GM23248 (cell line): ENCODE measurements around the gene PPP2R3B. TPM values are rescaled to one million over a fixed set of nuclear protein-coding genes. Genes with fewer than 3 reads are reported as not detected.
A peak's percentile ranks its signal among the peaks of the same experiment; 100 is the strongest.

Source experiments
- DNase-seq: peaks from one replicate; pipeline ENCODE4 v3.0.0-alpha.2; 2015
- H2AFZ ChIP-seq: fragments of 200-600 bp; sonication (generic); 2 replicates; pipeline ENCODE4 v1.6.1; 2016; ENCODE audit warnings: antibody characterized with exemption
- H3F3A ChIP-seq: fragments of 200-600 bp; sonication (generic); 2 replicates; pipeline ENCODE4 v1.6.1; 2016; ENCODE audit warnings: mild to moderate bottlenecking, antibody characterized with exemption, mixed run types; ENCODE audit not compliant: insufficient read depth
- H3K27ac ChIP-seq: fragments of 200-600 bp; sonication (generic); 2 replicates; pipeline ENCODE4 v1.5.1; 2016; ENCODE audit warnings: mild to moderate bottlenecking
- H3K27me3 ChIP-seq: fragments of 200-600 bp; sonication (generic); replicated peaks from 2 replicates; pipeline ENCODE4 v1.6.1; 2016; ENCODE audit warnings: mild to moderate bottlenecking; ENCODE audit not compliant: insufficient read depth
- H3K36me3 ChIP-seq: fragments of 200-600 bp; sonication (generic); 2 replicates; pipeline ENCODE4 v1.6.1; 2016; ENCODE audit warnings: low read depth, mild to moderate bottlenecking
- H3K4me1 ChIP-seq: fragments of 200-600 bp; sonication (generic); 2 replicates; pipeline ENCODE4 v1.6.1; 2016; ENCODE audit warnings: mild to moderate bottlenecking; ENCODE audit not compliant: insufficient read depth
- H3K4me2 ChIP-seq: fragments of 200-600 bp; sonication (generic); one replicate; pipeline ENCODE4 v1.6.1; 2016; ENCODE audit warnings: mild to moderate bottlenecking; ENCODE audit not compliant: unreplicated experiment
- H3K4me3 ChIP-seq: fragments of 200-600 bp; sonication (generic); 2 replicates; pipeline ENCODE4 v1.5.1; 2016; ENCODE audit warnings: mild to moderate bottlenecking
- H3K79me2 ChIP-seq: fragments of 200-600 bp; sonication (generic); 2 replicates; pipeline ENCODE4 v1.6.1; 2016; ENCODE audit warnings: mild to moderate bottlenecking; ENCODE audit not compliant: insufficient read depth
- H3K9ac ChIP-seq: fragments of 200-600 bp; sonication (generic); 2 replicates; pipeline ENCODE4 v1.6.1; 2016; ENCODE audit warnings: mild to moderate bottlenecking
- H3K9me2 ChIP-seq: fragments of 200-600 bp; sonication (generic); 2 replicates; pipeline ENCODE4 v1.6.1; 2016; ENCODE audit warnings: mixed run types, mild to moderate bottlenecking, moderate library complexity; ENCODE audit not compliant: insufficient read depth
- H3K9me3 ChIP-seq: fragments of 200-600 bp; sonication (generic); one replicate; pipeline ENCODE4 v1.6.1; 2017; ENCODE audit warnings: low read depth
- H4K20me1 ChIP-seq: fragments of 200-600 bp; sonication (generic); 2 replicates; pipeline ENCODE4 v1.6.0; 2016; ENCODE audit not compliant: insufficient read depth
- EZH2 ChIP-seq: fragments of 200-600 bp; sonication (generic); IDR thresholded peaks from 2 replicates; pipeline ENCODE4 v1.6.1; 2018; ENCODE audit warnings: antibody characterized with exemption, mild to moderate bottlenecking; ENCODE audit not compliant: insufficient read depth, poor library complexity, severe bottlenecking
- EZH2phosphoT487 ChIP-seq: fragments of 200-600 bp; sonication (generic); IDR thresholded peaks from 2 replicates; pipeline ENCODE4 v1.6.1; 2018; ENCODE audit warnings: antibody characterized with exemption, moderate library complexity, mild to moderate bottlenecking, low read depth; ENCODE audit not compliant: insufficient read depth
- WGBS, 2 experiments: methylation state at CpG; one replicate each; pipeline ENCODE4 v1.1.6; 2015 to 2017; ENCODE audit warnings: low lambda C conversion rate in 2 of 2, low coverage in 1 of 2; ENCODE audit errors: missing lambda C conversion rate in 2 of 2; 5-methylcytosine and 5-hydroxymethylcytosine counted together
- in situ Hi-C: fragments of 300-500 bp; cut with MboI; formaldehyde crosslinking; loops from 2 replicates; pipeline ENCODE4 v1.15.0; 2020
- polyA plus RNA-seq: library from polyadenylated mRNA; unstranded; fragments of >200 nt; fragmentation: Nextera tagmentation; extraction: Ambion mirVana; gene quantifications from 2 replicates; pipeline ENCODE4 v1.2.1, GENCODE V29; 2016
- total RNA-seq: library from RNA; depleted of rRNA; stranded (reverse); fragments of >200 nt; shearing (Covaris generic); gene quantifications from 2 replicates; pipeline ENCODE4 v1.2.3, GENCODE V29; 2014

Gene PPP2R3B
- total and polyA plus RNA-seq, 2 experiments from 2014 or later = 7.4 to 16.6 TPM

- WGBS, 2 experiments = 62 to 70% methylated on average over 2 of the region's 2 CpGs
- Histone ChIP-seq H3K9me3 (no peaks in the 10 kb centered on the region), H3K4me1 (no peaks in the 10 kb centered on the region), H3K79me2 (no peaks in the 10 kb centered on the region), H2AFZ (no peak overlapping the region), H3K27me3 (no peaks in the 10 kb centered on the region; the same call in 1 of the 2 replicates), H3F3A (no peaks in the 10 kb centered on the region), H3K36me3 (no peaks in the 10 kb centered on the region), H3K27ac (no peak overlapping the region), H3K4me2 (no peak overlapping the region), H3K9ac (no peak overlapping the region), H3K4me3 (no peak overlapping the region), H3K9me2 (no peaks in the 10 kb centered on the region), H4K20me1 (no peaks in the 10 kb centered on the region)
- in situ Hi-C loops = no loop called here
- no peak for TF ChIP-seq EZH2
- TF ChIP-seq EZH2phosphoT487 = no peak
- DNase-seq = no peak
Measured at GRCh38 chrX:431492-432111, 44.9 kb upstream of the PPP2R3B start.

DNA sequence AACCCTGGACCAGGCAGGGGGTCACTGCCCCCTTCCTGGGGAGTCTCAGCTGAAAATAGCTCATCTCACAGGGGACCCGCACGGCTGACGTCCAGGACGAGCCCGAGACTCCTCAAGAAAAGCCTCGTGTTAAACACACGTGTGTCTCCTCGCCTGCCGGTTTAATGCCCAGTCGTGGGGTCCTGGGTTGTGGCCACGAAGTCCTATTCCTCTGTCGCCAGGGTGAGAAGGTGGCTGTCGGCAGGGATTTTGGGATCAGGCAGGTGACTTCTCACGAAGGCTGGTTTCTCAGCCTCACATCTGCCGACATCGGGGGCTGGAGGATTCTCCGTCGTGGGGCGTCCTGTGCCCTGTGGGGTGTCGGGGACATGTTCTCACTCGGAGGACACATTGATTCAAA lies 44.3 kb upstream of the PPP2R3B start:
- Histone ChIP-seq H4K20me1 (no peaks in the 10 kb centered on the region), H3K27ac (no peak overlapping the region), H3K27me3 (no peaks in the 10 kb centered on the region; the same call in 1 of the 2 replicates), H3K4me1 (no peaks in the 10 kb centered on the region), H3F3A (no peaks in the 10 kb centered on the region), H3K9me3 (no peaks in the 10 kb centered on the region), H3K4me2 (no peak overlapping the region), H3K9ac (no peak overlapping the region), H3K36me3 (no peaks in the 10 kb centered on the region), H3K9me2 (no peaks in the 10 kb centered on the region), H2AFZ (no peak overlapping the region), H3K79me2 (no peaks in the 10 kb centered on the region), H3K4me3 (no peak overlapping the region)
- TF ChIP-seq EZH2 (no peak), EZH2phosphoT487 (no peak)
- in situ Hi-C loops = no loop called here
- DNase-seq = no peak
- 60 to 62% methylated on average over 21 of the region's 21 CpGs for WGBS, 2 experiments

DNA sequence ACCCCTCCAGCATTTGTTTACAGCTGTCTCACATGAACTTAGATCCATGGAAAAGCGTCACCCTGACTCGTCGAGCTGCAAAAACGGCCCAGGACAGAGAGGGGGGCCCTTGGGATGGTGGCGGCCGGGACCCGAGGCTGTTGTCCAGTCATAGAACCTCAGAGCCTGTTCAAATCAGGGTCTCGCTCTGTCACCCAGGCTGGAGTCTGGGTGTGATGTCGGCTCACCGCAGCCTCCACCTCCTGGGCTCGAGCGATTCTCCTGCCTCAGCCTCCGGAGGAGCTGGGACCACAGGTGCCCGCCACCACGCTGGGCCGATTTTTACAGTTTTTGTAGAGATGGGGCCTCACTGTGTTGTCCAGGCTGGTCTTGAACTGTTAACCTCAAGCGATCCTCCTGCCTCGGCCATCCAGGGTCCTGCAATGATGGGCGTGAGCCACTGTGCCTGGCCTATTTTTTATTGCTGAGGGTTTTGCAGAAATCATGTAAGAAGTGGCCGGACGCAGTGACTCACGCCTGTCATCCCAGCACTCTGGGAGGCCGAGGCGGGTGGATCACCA lies 42.6 kb upstream of the PPP2R3B start:
- H3K4me1 ChIP-seq = no peaks in the 10 kb centered on the region
- no peak overlapping the region for H3K4me2 ChIP-seq
- H3K79me2 ChIP-seq = no peaks in the 10 kb centered on the region
- H4K20me1 ChIP-seq = no peaks in the 10 kb centered on the region
- no peaks in the 10 kb centered on the region for H3K36me3 ChIP-seq
- DNase-seq = no peak
- no peaks in the 10 kb centered on the region for H3K9me3 ChIP-seq
- no peak overlapping the region for H3K4me3 ChIP-seq
- no peaks in the 10 kb centered on the region; the same call in 1 of the 2 replicates for H3K27me3 ChIP-seq
- 64 to 66% methylated on average over 24 of the region's 24 CpGs for WGBS, 2 experiments
- H3K9me2 ChIP-seq = no peaks in the 10 kb centered on the region
- H3F3A ChIP-seq = no peaks in the 10 kb centered on the region
- TF ChIP-seq EZH2 (no peak), EZH2phosphoT487 (no peak)
- H3K27ac ChIP-seq = no peak overlapping the region
- no peak overlapping the region for H3K9ac ChIP-seq
- no peak overlapping the region for H2AFZ ChIP-seq
- in situ Hi-C loops = no loop called here

- in situ Hi-C loops = no loop called here
- no peak overlapping the region for H3K4me3 ChIP-seq
- H4K20me1 ChIP-seq = no peaks in the 10 kb centered on the region
- no peak overlapping the region for H2AFZ ChIP-seq
- H3K4me1 ChIP-seq = no peaks in the 10 kb centered on the region
- peak; percentile 52 for TF ChIP-seq EZH2
- TF ChIP-seq EZH2phosphoT487 = no peak
- no peak overlapping the region for H3K4me2 ChIP-seq
- no peaks in the 10 kb centered on the region for H3K36me3 ChIP-seq
- no peaks in the 10 kb centered on the region for H3K9me2 ChIP-seq
- H3K27ac ChIP-seq = no peak overlapping the region
- H3K9ac ChIP-seq = no peak overlapping the region
- DNase-seq = peak; percentile 24
- 15 to 16% methylated on average over 49 to 56 of the region's 56 CpGs for WGBS, 2 experiments
- no peaks in the 10 kb centered on the region for H3K79me2 ChIP-seq
- no peaks in the 10 kb centered on the region for H3F3A ChIP-seq
- H3K9me3 ChIP-seq = no peaks in the 10 kb centered on the region
- H3K27me3 ChIP-seq = no peaks in the 10 kb centered on the region; the same call in 1 of the 2 replicates
Measured at GRCh38 chrX:427812-428725, 41.4 kb upstream of the PPP2R3B start.
